ENCODE data around the gene ZMYND19. TPM values are rescaled to one million over a fixed set of nuclear protein-coding genes. Genes with fewer than 3 reads are reported as not detected.

Gene ZMYND19
- total RNA-seq, 2 donors from 2014 or later: 6.6 to 8.8 TPM

- Histone ChIP-seq H3K27me3 (no peaks in the 10 kb centered on the region), H3K4me1 (peaks cover 11% of the 10 kb centered on the region), H3K4me3 (no peak overlapping the region), H3K9me3 (no peaks in the 10 kb centered on the region), H3K36me3 (replicated peaks in 1 of 2; ENCODE audit: insufficient read depth in 1 of 2, low read depth in 2 of 2) (peaks cover 0 to 6% of the 10 kb centered on the region in 2 donors), H3K27ac (no peak overlapping the region)
- no peak for TF ChIP-seq CTCF (IDR thresholded peaks at IDR 0.05)
- TF ChIP-seq POLR2A (IDR thresholded peaks at IDR 0.05): no peak
- 80 to 82% methylated on average over 9 to 14 of the region's 14 CpGs for WGBS, 2 donors
- intact Hi-C loops (cut with DNase I): no loop called here
- DNase-seq: no peak
- ATAC-seq: no peak
These were observed 7.0 kb downstream of the ZMYND19 start for GRCh38 chr9:137583347-137583746.

GRCh38 chr9:137582286-137582860 is 7.9 kb downstream of the ZMYND19 start:
- Histone ChIP-seq H3K4me3 (no peak overlapping the region), H3K36me3 (replicated peaks in 1 of 2; ENCODE audit: insufficient read depth in 1 of 2, low read depth in 2 of 2) (peaks cover 0 to 6% of the 10 kb centered on the region in 2 donors), H3K9me3 (no peaks in the 10 kb centered on the region), H3K4me1 (peaks cover 14% of the 10 kb centered on the region), H3K27me3 (no peaks in the 10 kb centered on the region), H3K27ac (no peak overlapping the region)
- DNase-seq (peak; percentile 35 to 49 (median 42)), ATAC-seq (no peak)
- intact Hi-C loops (cut with DNase I): no loop called here
- 66 to 69% methylated on average over 3 to 20 of the region's 20 CpGs for WGBS, 2 donors
- TF ChIP-seq CTCF (IDR thresholded peaks at IDR 0.05): peak in 6 of 7 experiments; percentile 18 to 48 (median 41)
- no peak for TF ChIP-seq POLR2A (IDR thresholded peaks at IDR 0.05)

- 91 to 93% methylated on average over 15 to 21 of the region's 22 CpGs for WGBS, 2 donors
- intact Hi-C loops (cut with DNase I): no loop called here
- no peaks in the 10 kb centered on the region for H3K9me3 ChIP-seq
- no peak overlapping the region for H3K4me3 ChIP-seq
- ATAC-seq: no peak
- H3K27me3 ChIP-seq: no peaks in the 10 kb centered on the region
- H3K36me3 ChIP-seq (replicated peaks in 1 of 2; ENCODE audit: insufficient read depth in 1 of 2, low read depth in 2 of 2): peaks cover 0 to 2% of the 10 kb centered on the region in 2 donors
- TF ChIP-seq CTCF (IDR thresholded peaks at IDR 0.05) (no peak), POLR2A (IDR thresholded peaks at IDR 0.05) (no peak)
- H3K27ac ChIP-seq: no peak overlapping the region
- H3K4me1 ChIP-seq: peaks cover 22% of the 10 kb centered on the region
- no peak for DNase-seq
These were observed 8.7 kb downstream of the ZMYND19 start for GRCh38 chr9:137581361-137582285.

- intact Hi-C loops (cut with DNase I): no loop called here
- WGBS, 2 donors: 81 to 94% methylated on average over 2 to 4 of the region's 4 CpGs
- Histone ChIP-seq H3K27ac (no peak overlapping the region), H3K4me3 (no peak overlapping the region), H3K36me3 (replicated peaks in 1 of 2; ENCODE audit: insufficient read depth in 1 of 2, low read depth in 2 of 2) (no peaks in the 10 kb centered on the region), H3K27me3 (no peaks in the 10 kb centered on the region), H3K9me3 (no peaks in the 10 kb centered on the region), H3K4me1 (peaks cover 29% of the 10 kb centered on the region)
- DNase-seq (no peak), ATAC-seq (no peak)
- TF ChIP-seq POLR2A (IDR thresholded peaks at IDR 0.05) (no peak), CTCF (IDR thresholded peaks at IDR 0.05) (no peak)
These were observed 9.4 kb downstream of the ZMYND19 start for GRCh38 chr9:137580954-137581322.
